ENCODE data around the gene ARHGEF11. TPM values are rescaled to one million over a fixed set of nuclear protein-coding genes. Genes with fewer than 3 reads are reported as not detected.

ARHGEF11 gene
- total and polyA plus RNA-seq, 9 of the 15 experiments (the other 6 are each of a cell fraction or from before 2014, with no cell fraction given): 0.14 to 15.5 (median 9.0) TPM

GRCh38 chr1:156973417-156973816, 72.1 kb downstream of the ARHGEF11 start (continued):
- TF ChIP-seq E2F4 (CRISPR knock-in tag; IDR thresholded peaks at IDR 0.05; ENCODE audit: low read depth) (no peak), RB1 (IDR thresholded peaks at IDR 0.05; ENCODE audit: low read depth) (no peak), SREBF1 (IDR thresholded peaks at IDR 0.05; ENCODE audit: borderline replicate concordance, low read depth, low read length) (no peak), GABPB1 (CRISPR knock-in tag; IDR thresholded peaks at IDR 0.05) (no peak), CBX2 (IDR thresholded peaks at IDR 0.05; ENCODE audit: insufficient read depth, low read length, poor library complexity, severe bottlenecking) (no peak), SIX5 (IDR thresholded peaks at IDR 0.05; ENCODE audit: borderline replicate concordance in 1 of 2, insufficient read depth in 1 of 2, low read depth in 1 of 2, low read length in 2 of 2) (no peak), MBD2 (IDR thresholded peaks at IDR 0.05; ENCODE audit: borderline replicate concordance, low read depth) (no peak), BHLHE40 (IDR thresholded peaks at IDR 0.05; ENCODE audit: low read length) (no peak), MAFF (IDR thresholded peaks at IDR 0.05; ENCODE audit: low read length) (no peak), TFAM (CRISPR knock-in tag; conservative IDR thresholded peaks at IDR 0.05) (no peak), MCM3 (IDR thresholded peaks at IDR 0.05) (no peak), PTRF (tag; IDR thresholded peaks at IDR 0.05) (no peak), SPI1 (IDR thresholded peaks at IDR 0.05; ENCODE audit: borderline replicate concordance, low read depth, low read length) (no peak), ESRRA (IDR thresholded peaks at IDR 0.05; ENCODE audit: borderline replicate concordance, low read depth) (no peak), ZNF408 (CRISPR knock-in tag; IDR thresholded peaks at IDR 0.05; ENCODE audit: low read depth) (no peak), DNMT1 (IDR thresholded peaks at IDR 0.05) (no peak), POLR3A (IDR thresholded peaks at IDR 0.05; ENCODE audit: borderline replicate concordance, extremely low read depth, insufficient read depth, insufficient read length) (no peak), ATF7 (IDR thresholded peaks at IDR 0.05) (no peak)
- TF ChIP-seq, protein P1, sequence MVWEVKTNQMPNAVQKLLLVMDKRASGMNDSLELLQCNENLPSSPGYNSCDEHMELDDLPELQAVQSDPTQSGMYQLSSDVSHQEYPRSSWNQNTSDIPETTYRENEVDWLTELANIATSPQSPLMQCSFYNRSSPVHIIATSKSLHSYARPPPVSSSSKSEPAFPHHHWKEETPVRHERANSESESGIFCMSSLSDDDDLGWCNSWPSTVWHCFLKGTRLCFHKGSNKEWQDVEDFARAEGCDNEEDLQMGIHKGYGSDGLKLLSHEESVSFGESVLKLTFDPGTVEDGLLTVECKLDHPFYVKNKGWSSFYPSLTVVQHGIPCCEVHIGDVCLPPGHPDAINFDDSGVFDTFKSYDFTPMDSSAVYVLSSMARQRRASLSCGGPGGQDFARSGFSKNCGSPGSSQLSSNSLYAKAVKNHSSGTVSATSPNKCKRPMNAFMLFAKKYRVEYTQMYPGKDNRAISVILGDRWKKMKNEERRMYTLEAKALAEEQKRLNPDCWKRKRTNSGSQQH (CRISPR knock-in tag; IDR thresholded peaks at IDR 0.05): no peak
- TF ChIP-seq, protein P2, sequence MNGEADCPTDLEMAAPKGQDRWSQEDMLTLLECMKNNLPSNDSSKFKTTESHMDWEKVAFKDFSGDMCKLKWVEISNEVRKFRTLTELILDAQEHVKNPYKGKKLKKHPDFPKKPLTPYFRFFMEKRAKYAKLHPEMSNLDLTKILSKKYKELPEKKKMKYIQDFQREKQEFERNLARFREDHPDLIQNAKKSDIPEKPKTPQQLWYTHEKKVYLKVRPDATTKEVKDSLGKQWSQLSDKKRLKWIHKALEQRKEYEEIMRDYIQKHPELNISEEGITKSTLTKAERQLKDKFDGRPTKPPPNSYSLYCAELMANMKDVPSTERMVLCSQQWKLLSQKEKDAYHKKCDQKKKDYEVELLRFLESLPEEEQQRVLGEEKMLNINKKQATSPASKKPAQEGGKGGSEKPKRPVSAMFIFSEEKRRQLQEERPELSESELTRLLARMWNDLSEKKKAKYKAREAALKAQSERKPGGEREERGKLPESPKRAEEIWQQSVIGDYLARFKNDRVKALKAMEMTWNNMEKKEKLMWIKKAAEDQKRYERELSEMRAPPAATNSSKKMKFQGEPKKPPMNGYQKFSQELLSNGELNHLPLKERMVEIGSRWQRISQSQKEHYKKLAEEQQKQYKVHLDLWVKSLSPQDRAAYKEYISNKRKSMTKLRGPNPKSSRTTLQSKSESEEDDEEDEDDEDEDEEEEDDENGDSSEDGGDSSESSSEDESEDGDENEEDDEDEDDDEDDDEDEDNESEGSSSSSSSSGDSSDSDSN (IDR thresholded peaks at IDR 0.05; ENCODE audit: borderline replicate concordance in 1 of 2, low read depth in 2 of 2, low read length in 2 of 2): no peak
- TF ChIP-seq, protein P3, sequence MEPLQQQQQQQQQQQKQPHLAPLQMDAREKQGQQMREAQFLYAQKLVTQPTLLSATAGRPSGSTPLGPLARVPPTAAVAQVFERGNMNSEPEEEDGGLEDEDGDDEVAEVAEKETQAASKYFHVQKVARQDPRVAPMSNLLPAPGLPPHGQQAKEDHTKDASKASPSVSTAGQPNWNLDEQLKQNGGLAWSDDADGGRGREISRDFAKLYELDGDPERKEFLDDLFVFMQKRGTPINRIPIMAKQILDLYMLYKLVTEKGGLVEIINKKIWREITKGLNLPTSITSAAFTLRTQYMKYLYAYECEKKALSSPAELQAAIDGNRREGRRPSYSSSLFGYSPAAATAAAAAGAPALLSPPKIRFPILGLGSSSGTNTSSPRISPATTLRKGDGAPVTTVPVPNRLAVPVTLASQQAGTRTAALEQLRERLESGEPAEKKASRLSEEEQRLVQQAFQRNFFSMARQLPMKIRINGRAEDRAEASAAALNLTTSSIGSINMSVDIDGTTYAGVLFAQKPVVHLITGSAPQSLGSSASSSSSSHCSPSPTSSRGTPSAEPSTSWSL (CRISPR knock-in tag; IDR thresholded peaks at IDR 0.05; ENCODE audit: borderline replicate concordance): no peak
- TF ChIP-seq, protein P4, sequence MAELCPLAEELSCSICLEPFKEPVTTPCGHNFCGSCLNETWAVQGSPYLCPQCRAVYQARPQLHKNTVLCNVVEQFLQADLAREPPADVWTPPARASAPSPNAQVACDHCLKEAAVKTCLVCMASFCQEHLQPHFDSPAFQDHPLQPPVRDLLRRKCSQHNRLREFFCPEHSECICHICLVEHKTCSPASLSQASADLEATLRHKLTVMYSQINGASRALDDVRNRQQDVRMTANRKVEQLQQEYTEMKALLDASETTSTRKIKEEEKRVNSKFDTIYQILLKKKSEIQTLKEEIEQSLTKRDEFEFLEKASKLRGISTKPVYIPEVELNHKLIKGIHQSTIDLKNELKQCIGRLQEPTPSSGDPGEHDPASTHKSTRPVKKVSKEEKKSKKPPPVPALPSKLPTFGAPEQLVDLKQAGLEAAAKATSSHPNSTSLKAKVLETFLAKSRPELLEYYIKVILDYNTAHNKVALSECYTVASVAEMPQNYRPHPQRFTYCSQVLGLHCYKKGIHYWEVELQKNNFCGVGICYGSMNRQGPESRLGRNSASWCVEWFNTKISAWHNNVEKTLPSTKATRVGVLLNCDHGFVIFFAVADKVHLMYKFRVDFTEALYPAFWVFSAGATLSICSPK (IDR thresholded peaks at IDR 0.05; ENCODE audit: borderline replicate concordance): no peak

Data from K562 (cell line).